HepG2 (cell line): ENCODE results near the gene FEM1B. TPM values are rescaled to one million over a fixed set of nuclear protein-coding genes. Genes with fewer than 3 reads are reported as not detected.

Experiments used
- AGO2 ChIP-seq: fragments of 200-400 bp; formaldehyde crosslinking; optimal IDR thresholded peaks from 2 replicates; pipeline ENCODE3; 2017; ENCODE audit warnings: mild to moderate bottlenecking, low read depth, low read length, moderate library complexity
- ATF7-NPFF ChIP-seq: sonication (generic); formaldehyde crosslinking; IDR thresholded peaks from 2 replicates; pipeline ENCODE4 v1.8.1; 2023; ENCODE audit warnings: mild to moderate bottlenecking, low read depth, missing genetic modification reagents, moderate library complexity
- ATRX ChIP-seq: sonication (generic); formaldehyde crosslinking; IDR thresholded peaks from 2 replicates; pipeline ENCODE4 v1.4.0; 2020; ENCODE audit warnings: missing genetic modification reagents, borderline replicate concordance
- BCL6 ChIP-seq: IDR thresholded peaks from 2 replicates; pipeline ENCODE4 v1.6.1; 2016; ENCODE audit warnings: missing genetic modification reagents, missing compliant biosample characterization
- GMEB1 ChIP-seq: sonication (generic); formaldehyde crosslinking; IDR thresholded peaks from 2 replicates; pipeline ENCODE4 v1.5.1; 2020; ENCODE audit warnings: missing genetic modification reagents, mild to moderate bottlenecking, borderline replicate concordance
- HNRNPL ChIP-seq: fragments of 200-400 bp; formaldehyde crosslinking; IDR thresholded peaks from 2 replicates; pipeline ENCODE4 v1.6.1; 2017; ENCODE audit warnings: mild to moderate bottlenecking, low read depth, low read length
- KLF13 ChIP-seq: sonication (generic); formaldehyde crosslinking; IDR thresholded peaks from 2 replicates; pipeline ENCODE4 v1.4.0; 2020; ENCODE audit warnings: mild to moderate bottlenecking, missing genetic modification reagents
- KMT2A ChIP-seq: sonication (generic); formaldehyde crosslinking; IDR thresholded peaks from 2 replicates; pipeline ENCODE4 v1.4.0; 2020; ENCODE audit warnings: missing genetic modification reagents
- MAZ ChIP-seq, 2 experiments: sonication (generic) in 1 of 2; formaldehyde crosslinking in 1 of 2; IDR thresholded peaks; 2 replicates each; pipeline versions ENCODE4 v1.5.0 to v1.6.1; 2012 to 2020; ENCODE audit warnings: low read depth in 2 of 2, mild to moderate bottlenecking in 2 of 2, borderline replicate concordance in 1 of 2, improper control_type of control experiment in 1 of 2, low read length in 1 of 2, missing genetic modification reagents in 1 of 2, moderate library complexity in 1 of 2
- MIER2 ChIP-seq: IDR thresholded peaks from 2 replicates; pipeline ENCODE4 v1.6.1; 2016; ENCODE audit warnings: missing biosample characterization, missing genetic modification reagents
- MLX ChIP-seq: IDR thresholded peaks from 2 replicates; pipeline ENCODE4 v1.6.1; 2016
- RFXAP ChIP-seq: sonication (generic); formaldehyde crosslinking; IDR thresholded peaks from 2 replicates; pipeline ENCODE4 v1.4.0; 2020; ENCODE audit warnings: missing genetic modification reagents, borderline replicate concordance
- SYNCRIP ChIP-seq: fragments of 200-400 bp; formaldehyde crosslinking; IDR thresholded peaks from 2 replicates; pipeline ENCODE4 v1.6.1; 2018; ENCODE audit warnings: mild to moderate bottlenecking, low read depth, low read length; ENCODE audit not compliant: insufficient read depth
- ZBTB46 ChIP-seq: sonication (generic); formaldehyde crosslinking; IDR thresholded peaks from 2 replicates; pipeline ENCODE4 v1.4.0; 2020; ENCODE audit warnings: mild to moderate bottlenecking, missing genetic modification reagents, borderline replicate concordance
- ZFAT ChIP-seq: sonication (generic); formaldehyde crosslinking; conservative IDR thresholded peaks from 2 replicates; pipeline ENCODE4 v1.8.1; 2023; ENCODE audit warnings: missing genetic modification reagents, inconsistent platforms
- ZGPAT ChIP-seq: IDR thresholded peaks from 2 replicates; pipeline ENCODE4 v1.6.1; 2016; ENCODE audit warnings: mild to moderate bottlenecking
- ZMYM2 ChIP-seq: sonication (generic); formaldehyde crosslinking; IDR thresholded peaks from 2 replicates; pipeline ENCODE4 v1.8.0; 2022; ENCODE audit warnings: mild to moderate bottlenecking, missing genetic modification reagents
- ZNF501 ChIP-seq: sonication (generic); formaldehyde crosslinking; IDR thresholded peaks from 2 replicates; pipeline ENCODE4 v1.5.1; 2020; ENCODE audit warnings: mild to moderate bottlenecking, moderate library complexity, missing genetic modification reagents
- ZNF577 ChIP-seq: sonication (generic); formaldehyde crosslinking; IDR thresholded peaks from 2 replicates; pipeline ENCODE4 v1.4.0; 2020; ENCODE audit warnings: mild to moderate bottlenecking, low read depth, missing genetic modification reagents, borderline replicate concordance
- ZNF781 ChIP-seq: sonication (generic); formaldehyde crosslinking; IDR thresholded peaks from 2 replicates; pipeline ENCODE4 v1.5.1; 2020; ENCODE audit warnings: borderline replicate concordance, mild to moderate bottlenecking, missing genetic modification reagents; ENCODE audit errors: not compliant biosample characterization
- ZNF784 ChIP-seq: sonication (generic); formaldehyde crosslinking; IDR thresholded peaks from 2 replicates; pipeline ENCODE4 v1.5.1; 2020; ENCODE audit warnings: missing genetic modification reagents, mild to moderate bottlenecking, borderline replicate concordance
- ZSCAN29 ChIP-seq: sonication (generic); formaldehyde crosslinking; conservative IDR thresholded peaks from 2 replicates; pipeline ENCODE4 v1.4.0; 2020; ENCODE audit warnings: mild to moderate bottlenecking, missing genetic modification reagents
- polyA plus RNA-seq, 8 experiments: library from polyadenylated mRNA; depleted of rRNA in 3 of 8; stranded (reverse) in 7 of 8; unstranded in 1 of 8; fragments of >200 nt; fragmentation: Illumina TruSeq in 4 of 8; extraction: Trizol in 4 of 8; gene quantifications; 2 replicates each; pipeline versions ENCODE4 v1.2.1 to v1.2.3, GENCODE V29; 2011 to 2016; ENCODE audit warnings: low read depth in 4 of 8, missing spikeins in 1 of 8, mixed read lengths in 1 of 8; ENCODE audit not compliant: insufficient read depth in 1 of 8
- total RNA-seq, 5 experiments: library from RNA; depleted of rRNA; stranded (reverse); fragments of >200 nt; fragmentation: Illumina TruSeq; extraction: Trizol; gene quantifications; 2 replicates each; pipeline ENCODE4 v1.2.3, GENCODE V29; 2016; ENCODE audit warnings: low read depth in 1 of 5

The FEM1B gene
- total and polyA plus RNA-seq, 2 of the 13 experiments (the other 11 are each of a cell fraction or from before 2014, with no cell fraction given), result 38.1 to 40.0 TPM

GRCh38 chr15:68300115-68300940 is 22.8 kb downstream of the FEM1B start (continued):
- TF ChIP-seq HNRNPL, result no peak
- TF ChIP-seq KLF13 (CRISPR knock-in tag), result no peak
- TF ChIP-seq ATRX (CRISPR knock-in tag), result no peak
- 0 out of 2 replicates have a peak, but pooled peaks have one; percentile 43 for TF ChIP-seq ZMYM2 (CRISPR knock-in tag)
- no peak for TF ChIP-seq MLX (CRISPR knock-in tag)
- TF ChIP-seq ZFAT, result no peak
- no peak for TF ChIP-seq ZNF781 (CRISPR knock-in tag)
- TF ChIP-seq SYNCRIP, result no peak
- no peak for TF ChIP-seq ZBTB46 (CRISPR knock-in tag)
- TF ChIP-seq ATF7-NPFF (CRISPR knock-in tag), result no peak
- TF ChIP-seq ZGPAT (CRISPR knock-in tag), result peak; percentile 52; the same call in 1 of the 2 replicates
- TF ChIP-seq ZSCAN29 (CRISPR knock-in tag), result no peak
- TF ChIP-seq MAZ (IDR thresholded peaks at IDR 0.05; ENCODE audit: borderline replicate concordance, low read depth, low read length), result no peak
- TF ChIP-seq MAZ (CRISPR knock-in tag; IDR thresholded peaks at IDR 0.05; ENCODE audit: low read depth), result no peak
- TF ChIP-seq KMT2A (CRISPR knock-in tag), result no peak
- TF ChIP-seq BCL6 (CRISPR knock-in tag), result peak; percentile 43; the same call in 1 of the 2 replicates
- no peak for TF ChIP-seq MIER2 (CRISPR knock-in tag)
- TF ChIP-seq RFXAP (CRISPR knock-in tag), result peak; percentile 59; the same call in 1 of the 2 replicates
- TF ChIP-seq AGO2, result no peak
- TF ChIP-seq ZNF577 (CRISPR knock-in tag), result no peak
- TF ChIP-seq GMEB1, result no peak; the same call in 1 of the 2 replicates
- TF ChIP-seq ZNF784, result no peak
- TF ChIP-seq ZNF501 (CRISPR knock-in tag), result peak; percentile 42; the same call in 1 of the 2 replicates
